CD4-positive, alpha-beta memory T cell (primary cell): ENCODE measurements around the gene FCRL3. TPM values are rescaled to one million over a fixed set of nuclear protein-coding genes. Genes with fewer than 3 reads are reported as not detected.

ENCODE experiments used
- CTCF ChIA-PET: fragments of 350-600 bp; sonication (Branson Sonifier 250); formaldehyde crosslinking; loops from one replicate; lab custom pipeline; 2021; ENCODE audit warnings: inconsistent platforms; ENCODE audit not compliant: partially characterized antibody; lab: Charles Lee
- POLR2A ChIA-PET: fragments of 350-600 bp; sonication (Branson Sonifier 250); formaldehyde crosslinking; loops from one replicate; lab custom pipeline; 2021; ENCODE audit not compliant: partially characterized antibody; lab: Charles Lee
- DNase-seq, 5 donors: peaks; one replicate each; pipeline versions ENCODE4 v3.0.0 to v3.0.0-alpha.2; 2020 to 2022; ENCODE audit warnings: mixed read lengths in 1 of 5
- H3K27ac ChIP-seq: one replicate; pipeline ENCODE4 v1.7.0; 2013; ENCODE audit warnings: low read depth, low read length
- H3K27me3 ChIP-seq: 2 replicates; pipeline ENCODE4 v1.7.0; 2013; ENCODE audit warnings: mild to moderate bottlenecking, low read length, moderate library complexity; ENCODE audit not compliant: insufficient read depth
- H3K36me3 ChIP-seq: 2 replicates; pipeline ENCODE4 v1.7.0; 2013; ENCODE audit warnings: mild to moderate bottlenecking, low read length, moderate library complexity; ENCODE audit not compliant: insufficient read depth
- H3K4me1 ChIP-seq: 2 replicates; pipeline ENCODE4 v1.7.0; 2013; ENCODE audit warnings: mild to moderate bottlenecking, low read length, moderate library complexity; ENCODE audit not compliant: insufficient read depth
- H3K4me3 ChIP-seq, 2 donors: one replicate each; pipeline ENCODE4 v1.7.0; 2013; ENCODE audit warnings: low read length in 2 of 2, mild to moderate bottlenecking in 1 of 2
- H3K9me3 ChIP-seq, 2 donors: one replicate each; pipeline ENCODE4 v1.7.0; 2013; ENCODE audit warnings: low read length in 2 of 2, control low read depth in 1 of 2; ENCODE audit not compliant: control insufficient read depth in 1 of 2
- H3K27ac Mint-ChIP-seq, 7 donors: one replicate each; pipeline ENCODE4 v1.8.0; 2020 to 2021; ENCODE audit warnings: mixed read lengths in 7 of 7, mild to moderate bottlenecking in 6 of 7, inconsistent platforms in 3 of 7, moderate library complexity in 3 of 7
- H3K27me3 Mint-ChIP-seq, 2 donors: one replicate each; pipeline ENCODE4 v1.8.0; 2020 to 2021; ENCODE audit warnings: mixed read lengths in 2 of 2
- H3K36me3 Mint-ChIP-seq, 2 donors: one replicate each; pipeline ENCODE4 v1.8.0; 2020 to 2021; ENCODE audit warnings: mixed read lengths in 2 of 2, inconsistent platforms in 1 of 2, mild to moderate bottlenecking in 1 of 2
- H3K4me1 Mint-ChIP-seq, 4 donors: one replicate each; pipeline ENCODE4 v1.8.0; 2020 to 2021; ENCODE audit warnings: mixed read lengths in 4 of 4, mild to moderate bottlenecking in 1 of 4
- H3K4me3 Mint-ChIP-seq, 8 donors: one replicate each; pipeline ENCODE4 v1.8.0; 2020 to 2021; ENCODE audit warnings: mixed read lengths in 8 of 8, mild to moderate bottlenecking in 7 of 8, moderate library complexity in 6 of 8, inconsistent platforms in 3 of 8
- H3K9me3 Mint-ChIP-seq, 8 donors: one replicate each; pipeline ENCODE4 v1.8.0; 2020 to 2021; ENCODE audit warnings: mixed read lengths in 8 of 8, mild to moderate bottlenecking in 5 of 8, inconsistent platforms in 3 of 8, moderate library complexity in 1 of 8
- intact Hi-C: fragments of 100-400 bp; cut with micrococcal nuclease; formaldehyde crosslinking; loops from one replicate; pipeline ENCODE4 v1.15.1; 2023
- polyA plus RNA-seq, 2 donors: library from polyadenylated mRNA; unstranded; fragments of 300-500 nt; fragmentation: Illumina TruSeq; gene quantifications; one replicate each; pipeline ENCODE4 v1.2.3, GENCODE V29; 2021
- total RNA-seq, 2 experiments: library from RNA; stranded (reverse); gene quantifications; one replicate each; pipeline ENCODE4 v1.2.3, GENCODE V29; 2021

FCRL3 gene
- total and polyA plus RNA-seq, 4 experiments from 2014 or later = 0.56 to 6.1 (median 3.5) TPM

DNA sequence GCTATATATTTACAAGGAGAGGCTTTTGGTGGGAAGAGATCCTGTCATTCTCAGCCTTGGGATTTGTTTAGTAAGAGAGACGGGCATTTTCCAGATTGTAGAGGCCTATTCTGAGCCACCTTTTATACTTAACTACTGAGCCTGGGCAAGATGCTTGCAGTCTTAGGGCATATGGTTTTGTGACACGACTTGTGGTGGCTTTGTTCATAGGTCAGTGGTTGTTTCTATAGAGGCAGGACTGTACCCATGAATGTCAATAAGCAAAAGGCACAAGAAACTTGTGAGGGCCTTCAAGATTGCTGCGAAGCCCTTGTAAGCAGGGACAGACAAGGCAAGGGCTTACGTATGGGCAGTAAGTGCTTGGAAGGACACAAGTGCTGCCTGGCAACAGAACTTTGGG, 3.4 kb upstream of the FCRL3 start:
- Mint-ChIP-seq H3K27ac (no peak overlapping the region), H3K27me3 (peaks cover 5 to 14% of the 10 kb centered on the region in 2 donors)
- intact Hi-C loops = no loop called here

DNA sequence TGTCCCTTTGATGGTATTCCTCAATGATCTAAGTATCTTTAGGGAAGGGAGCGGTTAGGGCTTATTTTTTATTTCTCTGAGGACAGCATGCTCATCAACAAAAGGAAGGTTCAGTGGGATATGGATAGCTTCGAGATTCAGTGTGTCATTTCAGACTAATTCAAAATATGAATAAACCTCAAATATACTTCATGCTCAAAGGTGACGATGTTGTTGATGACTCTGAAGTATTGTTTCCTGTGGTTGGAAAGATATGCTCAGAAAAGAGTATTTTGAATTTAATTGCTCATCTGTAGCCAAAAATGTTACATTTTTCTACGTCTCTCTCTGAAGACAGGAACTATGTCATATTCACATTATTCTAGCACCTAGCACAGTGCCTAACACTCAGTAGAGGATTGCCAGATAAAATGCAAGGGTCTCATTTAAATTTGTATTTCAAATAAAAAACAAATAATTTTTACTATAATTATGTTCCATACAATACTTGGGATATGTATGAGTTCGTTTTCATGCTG, 1.8 kb upstream of the FCRL3 start:
- no peak overlapping the region for H3K4me3 Mint-ChIP-seq
- no peak overlapping the region for H3K27ac ChIP-seq
- H3K27ac Mint-ChIP-seq = no peak overlapping the region
- H3K9me3 ChIP-seq = no peaks in the 10 kb centered on the region
- H3K4me1 Mint-ChIP-seq = no peaks in the 10 kb centered on the region
- POLR2A ChIA-PET = no interaction called here
- H3K9me3 Mint-ChIP-seq = peaks cover 0 to 4% (median 0%) of the 10 kb centered on the region in 8 donors
- no peaks in the 10 kb centered on the region for H3K36me3 ChIP-seq
- no peaks in the 10 kb centered on the region for H3K36me3 Mint-ChIP-seq
- H3K27me3 ChIP-seq = no peaks in the 10 kb centered on the region
- DNase-seq = no peak
- H3K27me3 Mint-ChIP-seq = peaks cover 6 to 23% of the 10 kb centered on the region in 2 donors
- no peak overlapping the region for H3K4me3 ChIP-seq
- intact Hi-C loops = no loop called here
- H3K4me1 ChIP-seq = no peaks in the 10 kb centered on the region
- CTCF ChIA-PET = no interaction called here

More for the DNA sequence above, 3.4 kb upstream of the FCRL3 start:
- H3K36me3 Mint-ChIP-seq = no peaks in the 10 kb centered on the region
- H3K36me3 ChIP-seq = no peaks in the 10 kb centered on the region
- no peaks in the 10 kb centered on the region for H3K4me1 ChIP-seq
- no peaks in the 10 kb centered on the region for H3K4me1 Mint-ChIP-seq
- CTCF ChIA-PET = no interaction called here
- POLR2A ChIA-PET = no interaction called here
- no peak overlapping the region for H3K4me3 Mint-ChIP-seq
- no peak overlapping the region for H3K27ac ChIP-seq
- no peaks in the 10 kb centered on the region for H3K9me3 ChIP-seq
- no peaks in the 10 kb centered on the region for H3K27me3 ChIP-seq
- peaks cover 0 to 4% (median 0%) of the 10 kb centered on the region in 8 donors for H3K9me3 Mint-ChIP-seq
- no peak overlapping the region for H3K4me3 ChIP-seq
- no peak for DNase-seq

DNA sequence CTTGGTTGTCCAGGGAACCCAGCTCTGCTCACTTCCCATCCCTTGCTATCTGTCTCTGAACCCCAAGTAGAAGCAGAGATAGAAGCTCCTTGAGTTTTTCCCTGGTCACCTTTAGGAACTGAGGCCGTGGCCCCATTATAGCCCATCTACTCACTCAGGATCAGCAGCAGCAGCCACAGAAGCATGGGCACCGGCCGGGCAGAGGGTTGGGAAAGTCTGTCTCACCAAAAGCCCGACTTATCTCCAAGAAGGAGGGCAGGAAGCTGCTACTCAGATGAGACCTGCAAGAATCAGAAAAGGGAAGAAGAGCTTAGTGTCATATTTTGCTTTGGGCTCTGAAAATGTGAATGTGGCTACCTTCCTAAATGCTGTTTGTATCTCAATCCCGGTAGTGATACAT, 264 bp downstream of the FCRL3 start:
- H3K27ac ChIP-seq = no peak overlapping the region
- intact Hi-C loops = no loop called here
- no peak overlapping the region for H3K4me3 ChIP-seq
- DNase-seq = no peak
- Mint-ChIP-seq H3K27me3 (peaks cover 10 to 26% of the 10 kb centered on the region in 2 donors), H3K4me3 (peak overlapping the region in 1 of 8 donors; percentile 53), H3K27ac (peak overlapping the region in 1 of 7 donors; percentile 16), H3K36me3 (no peaks in the 10 kb centered on the region), H3K4me1 (no peaks in the 10 kb centered on the region), H3K9me3 (peaks cover 0 to 1% (median 0%) of the 10 kb centered on the region in 8 donors)
- ChIA-PET CTCF (no interaction called here), POLR2A (no interaction called here)
- H3K9me3 ChIP-seq = no peaks in the 10 kb centered on the region
- no peaks in the 10 kb centered on the region for H3K4me1 ChIP-seq
- H3K27me3 ChIP-seq = no peaks in the 10 kb centered on the region
- H3K36me3 ChIP-seq = no peaks in the 10 kb centered on the region

- H3K27me3 Mint-ChIP-seq = peaks cover 10 to 29% of the 10 kb centered on the region in 2 donors
- Histone ChIP-seq H3K27me3 (no peaks in the 10 kb centered on the region), H3K36me3 (no peaks in the 10 kb centered on the region), H3K4me1 (no peaks in the 10 kb centered on the region), H3K27ac (no peak overlapping the region), H3K9me3 (no peaks in the 10 kb centered on the region), H3K4me3 (no peak overlapping the region)
- peak overlapping the region in 1 of 7 donors; percentile 6 for H3K27ac Mint-ChIP-seq
- peaks cover 0 to 1% (median 0%) of the 10 kb centered on the region in 8 donors for H3K9me3 Mint-ChIP-seq
- POLR2A ChIA-PET = no interaction called here
- H3K4me3 Mint-ChIP-seq = no peak overlapping the region
- peaks cover 0 to 1% (median 0%) of the 10 kb centered on the region in 4 donors for H3K4me1 Mint-ChIP-seq
- no peak for DNase-seq
- intact Hi-C loops = no loop called here
- H3K36me3 Mint-ChIP-seq = no peaks in the 10 kb centered on the region
- CTCF ChIA-PET = no interaction called here
Observed at GRCh38 chr1:157697781-157698569, 2.6 kb downstream of the FCRL3 start.

GRCh38 chr1:157696966-157697628, 3.5 kb downstream of the FCRL3 start:
- Histone ChIP-seq H3K36me3 (no peaks in the 10 kb centered on the region), H3K9me3 (no peaks in the 10 kb centered on the region), H3K27me3 (no peaks in the 10 kb centered on the region), H3K4me3 (no peak overlapping the region), H3K27ac (no peak overlapping the region), H3K4me1 (no peaks in the 10 kb centered on the region)
- peaks cover 0 to 1% (median 0%) of the 10 kb centered on the region in 8 donors for H3K9me3 Mint-ChIP-seq
- no peak overlapping the region for H3K27ac Mint-ChIP-seq
- intact Hi-C loops = no loop called here
- no peaks in the 10 kb centered on the region for H3K36me3 Mint-ChIP-seq
- ChIA-PET CTCF (no interaction called here), POLR2A (no interaction called here)
- peaks cover 0 to 1% (median 0%) of the 10 kb centered on the region in 4 donors for H3K4me1 Mint-ChIP-seq
- no peak for DNase-seq
- H3K27me3 Mint-ChIP-seq = peaks cover 8 to 26% of the 10 kb centered on the region in 2 donors
- H3K4me3 Mint-ChIP-seq = no peak overlapping the region

DNA sequence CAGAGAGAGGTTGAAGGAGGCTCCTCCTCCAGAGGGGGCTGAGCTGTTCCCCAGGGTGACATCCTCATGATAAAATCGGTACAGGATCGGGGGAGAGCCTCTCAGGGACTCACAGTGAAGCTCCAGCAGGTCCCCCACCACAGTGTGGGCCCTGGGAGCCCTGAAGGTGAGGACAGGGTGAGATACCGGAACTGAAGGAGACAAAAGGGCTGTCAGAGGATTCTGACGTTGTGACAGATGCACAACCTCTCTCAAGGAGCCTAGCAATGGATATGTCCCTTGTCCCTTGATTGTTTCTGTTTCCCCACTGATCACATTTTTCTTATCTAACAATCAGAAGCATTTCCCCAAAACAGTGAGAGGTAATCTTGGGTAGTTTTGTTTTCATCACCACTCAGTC, 5.2 kb downstream of the FCRL3 start:
- Histone ChIP-seq H3K27me3 (no peaks in the 10 kb centered on the region), H3K36me3 (no peaks in the 10 kb centered on the region), H3K4me1 (no peaks in the 10 kb centered on the region), H3K9me3 (no peaks in the 10 kb centered on the region), H3K27ac (no peak overlapping the region), H3K4me3 (no peak overlapping the region)
- no peak for DNase-seq
- peaks cover 8 to 20% of the 10 kb centered on the region in 2 donors for H3K27me3 Mint-ChIP-seq
- intact Hi-C loops = no loop called here
- POLR2A ChIA-PET = no interaction called here
- peaks cover 0 to 1% (median 0%) of the 10 kb centered on the region in 8 donors for H3K9me3 Mint-ChIP-seq
- H3K27ac Mint-ChIP-seq = no peak overlapping the region
- CTCF ChIA-PET = interaction anchor here (0.5 kb wide), 1 partner anchor 64 kb away, joined by 3 read pairs; no protein-coding TSS in a partner anchor
- H3K36me3 Mint-ChIP-seq = no peaks in the 10 kb centered on the region
- peaks cover 0 to 1% (median 0%) of the 10 kb centered on the region in 4 donors for H3K4me1 Mint-ChIP-seq
- no peak overlapping the region for H3K4me3 Mint-ChIP-seq

GRCh38 chr1:157691285-157691920, 9.2 kb downstream of the FCRL3 start:
- H3K27ac ChIP-seq = no peak overlapping the region
- no peaks in the 10 kb centered on the region for H3K27me3 ChIP-seq
- Mint-ChIP-seq H3K9me3 (no peaks in the 10 kb centered on the region), H3K4me1 (peaks cover 0 to 1% (median 0%) of the 10 kb centered on the region in 4 donors), H3K4me3 (no peak overlapping the region), H3K27ac (no peak overlapping the region), H3K36me3 (no peaks in the 10 kb centered on the region), H3K27me3 (peaks cover 2 to 7% of the 10 kb centered on the region in 2 donors)
- POLR2A ChIA-PET = no interaction called here
- H3K36me3 ChIP-seq = no peaks in the 10 kb centered on the region
- intact Hi-C loops = no loop called here
- H3K4me1 ChIP-seq = no peaks in the 10 kb centered on the region
- DNase-seq = no peak
- CTCF ChIA-PET = no interaction called here
- no peak overlapping the region for H3K4me3 ChIP-seq
- H3K9me3 ChIP-seq = no peaks in the 10 kb centered on the region
